ENCODE results near the gene TEX36. TPM values are rescaled to one million over a fixed set of nuclear protein-coding genes. Genes with fewer than 3 reads are reported as not detected.

Gene TEX36
- total and polyA plus RNA-seq, 2 of the 13 experiments (the other 11 are each of a cell fraction or from before 2014, with no cell fraction given): not detected

DNA sequence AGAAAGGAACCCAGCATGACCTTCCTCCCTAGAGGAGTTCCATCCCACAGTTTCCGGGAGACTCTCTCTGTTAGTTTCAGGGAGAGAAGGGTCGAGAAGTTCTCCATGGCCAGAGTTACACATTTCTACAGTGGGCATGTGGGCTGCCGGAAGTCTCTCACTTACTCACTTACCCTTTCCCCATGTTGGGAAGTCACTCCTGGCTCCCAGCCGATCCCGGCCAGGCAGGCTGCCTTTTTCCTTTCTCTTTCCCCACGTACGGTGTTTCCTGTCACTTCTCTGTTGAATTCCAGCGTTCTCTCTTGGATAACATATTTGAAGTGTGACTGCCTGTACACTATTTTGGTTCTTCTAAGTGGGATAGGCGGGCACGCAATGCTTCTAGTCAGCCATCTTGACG is 3.5 kb downstream of the TEX36 start:
- intact Hi-C loops (cut with micrococcal nuclease; ENCODE audit: unreplicated experiment) (no loop called here), in situ Hi-C loops (cut with HindIII; ENCODE audit: extremely low pct_ligation_motif_present, low pct_unique_long_range_greater_than_20kb) (no loop called here)
- 26% methylated on average over 11 of the region's 11 CpGs for WGBS (ENCODE audit: low lambda C conversion rate)
- H3K79me2 ChIP-seq (ENCODE audit: insufficient read depth, low read length): no peaks in the 10 kb centered on the region
- peak overlapping the region; percentile 43; the same call in 1 of the 2 replicates for H3K4me2 ChIP-seq (ENCODE audit: low read depth, low read length)
- H3K36me3 ChIP-seq (replicated peaks in 1 of 2; ENCODE audit: control insufficient read depth in 1 of 2, insufficient read depth in 2 of 2, low read length in 2 of 2): no peaks in the 10 kb centered on the region
- H3K9me3 ChIP-seq (ENCODE audit: low read length): peaks cover 6% of the 10 kb centered on the region; the same call in 1 of the 2 replicates
- POLR2A ChIA-PET: no interaction called here
- no peak for DNase-seq (ENCODE audit: low spot score)
- ATAC-seq: no peak
- H3K4me3 ChIP-seq (replicated peaks in 1 of 3; ENCODE audit: insufficient read depth in 1 of 3, low read depth in 2 of 3, low read length in 3 of 3): no peak overlapping the region
- BruUV-seq (replicated peaks): no TSS peak
- no peak overlapping the region for H3K27ac ChIP-seq (ENCODE audit: extremely low read length, insufficient read depth, low read length)
- H3K9ac ChIP-seq (ENCODE audit: insufficient read depth, low read depth, low read length): no peak overlapping the region
- no peaks in the 10 kb centered on the region for H3K4me1 ChIP-seq (ENCODE audit: insufficient read depth, low read length)
- H4K20me1 ChIP-seq (ENCODE audit: insufficient read depth, low read length): no peaks in the 10 kb centered on the region
- no peak for FAIRE-seq
- CTCF ChIA-PET (ENCODE audit: low intra/inter-chr PET ratio, low total read pairs): no interaction called here
- H3K27me3 ChIP-seq (ENCODE audit: control insufficient read depth in 1 of 2, insufficient read depth in 2 of 2, low read length in 2 of 2): peaks cover 1 to 25% of the 10 kb centered on the region in 2 experiments; a peak in 2 of 5 replicates
- no peak for TF ChIP-seq BCL6 (CRISPR knock-in tag; IDR thresholded peaks at IDR 0.05)
- TF ChIP-seq MTF2 (CRISPR knock-in tag; IDR thresholded peaks at IDR 0.05; ENCODE audit: borderline replicate concordance): no peak
- TF ChIP-seq ZNF430 (CRISPR knock-in tag; IDR thresholded peaks at IDR 0.05): no peak
- TF ChIP-seq, protein P1, sequence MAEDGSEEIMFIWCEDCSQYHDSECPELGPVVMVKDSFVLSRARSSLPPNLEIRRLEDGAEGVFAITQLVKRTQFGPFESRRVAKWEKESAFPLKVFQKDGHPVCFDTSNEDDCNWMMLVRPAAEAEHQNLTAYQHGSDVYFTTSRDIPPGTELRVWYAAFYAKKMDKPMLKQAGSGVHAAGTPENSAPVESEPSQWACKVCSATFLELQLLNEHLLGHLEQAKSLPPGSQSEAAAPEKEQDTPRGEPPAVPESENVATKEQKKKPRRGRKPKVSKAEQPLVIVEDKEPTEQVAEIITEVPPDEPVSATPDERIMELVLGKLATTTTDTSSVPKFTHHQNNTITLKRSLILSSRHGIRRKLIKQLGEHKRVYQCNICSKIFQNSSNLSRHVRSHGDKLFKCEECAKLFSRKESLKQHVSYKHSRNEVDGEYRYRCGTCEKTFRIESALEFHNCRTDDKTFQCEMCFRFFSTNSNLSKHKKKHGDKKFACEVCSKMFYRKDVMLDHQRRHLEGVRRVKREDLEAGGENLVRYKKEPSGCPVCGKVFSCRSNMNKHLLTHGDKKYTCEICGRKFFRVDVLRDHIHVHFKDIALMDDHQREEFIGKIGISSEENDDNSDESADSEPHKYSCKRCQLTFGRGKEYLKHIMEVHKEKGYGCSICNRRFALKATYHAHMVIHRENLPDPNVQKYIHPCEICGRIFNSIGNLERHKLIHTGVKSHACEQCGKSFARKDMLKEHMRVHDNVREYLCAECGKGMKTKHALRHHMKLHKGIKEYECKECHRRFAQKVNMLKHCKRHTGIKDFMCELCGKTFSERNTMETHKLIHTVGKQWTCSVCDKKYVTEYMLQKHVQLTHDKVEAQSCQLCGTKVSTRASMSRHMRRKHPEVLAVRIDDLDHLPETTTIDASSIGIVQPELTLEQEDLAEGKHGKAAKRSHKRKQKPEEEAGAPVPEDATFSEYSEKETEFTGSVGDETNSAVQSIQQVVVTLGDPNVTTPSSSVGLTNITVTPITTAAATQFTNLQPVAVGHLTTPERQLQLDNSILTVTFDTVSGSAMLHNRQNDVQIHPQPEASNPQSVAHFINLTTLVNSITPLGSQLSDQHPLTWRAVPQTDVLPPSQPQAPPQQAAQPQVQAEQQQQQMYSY (CRISPR knock-in tag; IDR thresholded peaks at IDR 0.05): peak; percentile 77
- H2AFZ ChIP-seq (ENCODE audit: low read length): peak overlapping the region; percentile 27

DNA sequence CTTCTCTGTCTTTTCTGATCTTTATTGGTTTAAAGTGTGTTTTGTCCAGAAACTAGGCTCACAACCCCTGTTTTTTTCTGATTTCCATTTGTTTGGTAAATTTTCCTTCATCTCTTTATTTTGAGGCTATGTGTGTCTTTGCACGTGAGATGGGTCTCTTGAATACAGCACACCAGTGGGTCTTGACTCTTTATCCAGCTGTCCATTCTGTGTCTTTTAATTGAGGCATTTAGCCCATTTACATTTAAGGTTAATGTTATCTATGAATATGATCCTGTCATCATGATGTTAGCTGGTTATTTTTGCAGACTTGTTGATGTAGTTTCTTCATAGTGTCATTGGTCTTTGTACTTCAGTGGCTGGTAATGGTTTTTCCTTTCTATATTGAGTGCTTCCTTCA is 10.1 kb downstream of the TEX36 start:
- no peak for ATAC-seq
- TF ChIP-seq, protein P2, sequence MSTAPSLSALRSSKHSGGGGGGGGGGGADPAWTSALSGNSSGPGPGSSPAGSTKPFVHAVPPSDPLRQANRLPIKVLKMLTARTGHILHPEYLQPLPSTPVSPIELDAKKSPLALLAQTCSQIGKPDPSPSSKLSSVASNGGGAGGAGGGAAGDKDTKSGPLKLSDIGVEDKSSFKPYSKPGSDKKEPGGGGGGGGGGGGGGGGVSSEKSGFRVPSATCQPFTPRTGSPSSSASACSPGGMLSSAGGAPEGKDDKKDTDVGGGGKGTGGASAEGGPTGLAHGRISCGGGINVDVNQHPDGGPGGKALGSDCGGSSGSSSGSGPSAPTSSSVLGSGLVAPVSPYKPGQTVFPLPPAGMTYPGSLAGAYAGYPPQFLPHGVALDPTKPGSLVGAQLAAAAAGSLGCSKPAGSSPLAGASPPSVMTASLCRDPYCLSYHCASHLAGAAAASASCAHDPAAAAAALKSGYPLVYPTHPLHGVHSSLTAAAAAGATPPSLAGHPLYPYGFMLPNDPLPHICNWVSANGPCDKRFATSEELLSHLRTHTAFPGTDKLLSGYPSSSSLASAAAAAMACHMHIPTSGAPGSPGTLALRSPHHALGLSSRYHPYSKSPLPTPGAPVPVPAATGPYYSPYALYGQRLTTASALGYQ (CRISPR knock-in tag; IDR thresholded peaks at IDR 0.05): no peak
- no peak for TF ChIP-seq ZNF629 (CRISPR knock-in tag; conservative IDR thresholded peaks at IDR 0.05)
- TF ChIP-seq ZNF782 (CRISPR knock-in tag; IDR thresholded peaks at IDR 0.05; ENCODE audit: borderline replicate concordance): no peak
- TF ChIP-seq ZNF772 (CRISPR knock-in tag; IDR thresholded peaks at IDR 0.05): no peak
- TF ChIP-seq ZNF547 (CRISPR knock-in tag; IDR thresholded peaks at IDR 0.05): no peak
- no peak for TF ChIP-seq ZNF20 (CRISPR knock-in tag; IDR thresholded peaks at IDR 0.05)
- no peak for TF ChIP-seq ADNP (CRISPR knock-in tag; IDR thresholded peaks at IDR 0.05)
- TF ChIP-seq, protein P3, sequence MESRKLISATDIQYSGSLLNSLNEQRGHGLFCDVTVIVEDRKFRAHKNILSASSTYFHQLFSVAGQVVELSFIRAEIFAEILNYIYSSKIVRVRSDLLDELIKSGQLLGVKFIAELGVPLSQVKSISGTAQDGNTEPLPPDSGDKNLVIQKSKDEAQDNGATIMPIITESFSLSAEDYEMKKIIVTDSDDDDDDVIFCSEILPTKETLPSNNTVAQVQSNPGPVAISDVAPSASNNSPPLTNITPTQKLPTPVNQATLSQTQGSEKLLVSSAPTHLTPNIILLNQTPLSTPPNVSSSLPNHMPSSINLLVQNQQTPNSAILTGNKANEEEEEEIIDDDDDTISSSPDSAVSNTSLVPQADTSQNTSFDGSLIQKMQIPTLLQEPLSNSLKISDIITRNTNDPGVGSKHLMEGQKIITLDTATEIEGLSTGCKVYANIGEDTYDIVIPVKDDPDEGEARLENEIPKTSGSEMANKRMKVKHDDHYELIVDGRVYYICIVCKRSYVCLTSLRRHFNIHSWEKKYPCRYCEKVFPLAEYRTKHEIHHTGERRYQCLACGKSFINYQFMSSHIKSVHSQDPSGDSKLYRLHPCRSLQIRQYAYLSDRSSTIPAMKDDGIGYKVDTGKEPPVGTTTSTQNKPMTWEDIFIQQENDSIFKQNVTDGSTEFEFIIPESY (CRISPR knock-in tag; IDR thresholded peaks at IDR 0.05): no peak

More for the DNA sequence above, 10.1 kb downstream of the TEX36 start:
- H3K27ac ChIP-seq (ENCODE audit: extremely low read length, insufficient read depth, low read length): no peak overlapping the region
- H3K4me3 ChIP-seq (replicated peaks in 1 of 3; ENCODE audit: insufficient read depth in 1 of 3, low read depth in 2 of 3, low read length in 3 of 3): no peak overlapping the region
- DNase-seq (ENCODE audit: low spot score) (no peak), FAIRE-seq (no peak)
- peaks cover 6% of the 10 kb centered on the region; the same call in 1 of the 2 replicates for H3K9me3 ChIP-seq (ENCODE audit: low read length)
- no peak overlapping the region for H3K4me2 ChIP-seq (ENCODE audit: low read depth, low read length)
- in situ Hi-C loops (cut with HindIII; ENCODE audit: extremely low pct_ligation_motif_present, low pct_unique_long_range_greater_than_20kb) (no loop called here), intact Hi-C loops (cut with micrococcal nuclease; ENCODE audit: unreplicated experiment) (no loop called here)
- ChIA-PET CTCF (ENCODE audit: low intra/inter-chr PET ratio, low total read pairs) (no interaction called here), POLR2A (no interaction called here)
- no peaks in the 10 kb centered on the region for H4K20me1 ChIP-seq (ENCODE audit: insufficient read depth, low read length)
- BruUV-seq (replicated peaks): no TSS peak
- H3K9ac ChIP-seq (ENCODE audit: insufficient read depth, low read depth, low read length): no peak overlapping the region
- H2AFZ ChIP-seq (ENCODE audit: low read length): no peak overlapping the region
- no peaks in the 10 kb centered on the region for H3K27me3 ChIP-seq (ENCODE audit: control insufficient read depth in 1 of 2, insufficient read depth in 2 of 2, low read length in 2 of 2)
- no peaks in the 10 kb centered on the region for H3K79me2 ChIP-seq (ENCODE audit: insufficient read depth, low read length)
- no peaks in the 10 kb centered on the region for H3K4me1 ChIP-seq (ENCODE audit: insufficient read depth, low read length)
- H3K36me3 ChIP-seq (replicated peaks in 1 of 2; ENCODE audit: control insufficient read depth in 1 of 2, insufficient read depth in 2 of 2, low read length in 2 of 2): no peaks in the 10 kb centered on the region
- WGBS (ENCODE audit: low lambda C conversion rate): 0% methylated on average over 1 of the region's 1 CpG

Measured in HepG2 (cell line).